GM19372 (cell line): ENCODE data around the gene SMS.

Source experiments
- ATAC-seq: cut with Tn5 transposase; IDR thresholded peaks from one replicate; pipeline ENCODE4 v1.9.1; 2021; ENCODE audit warnings: mild to moderate bottlenecking, low read depth, moderate library complexity; ENCODE audit not compliant: unreplicated experiment

SMS gene

GRCh38 chrX:22033818-22034217, 93.3 kb downstream of the SMS start:
- no peak for ATAC-seq

GRCh38 chrX:22035236-22035635, 94.7 kb downstream of the SMS start:
- no peak for ATAC-seq

- ATAC-seq, result no peak
These were observed 96.7 kb downstream of the SMS start for GRCh38 chrX:22037225-22037624.

- no peak for ATAC-seq
These were observed 97.5 kb downstream of the SMS start for GRCh38 chrX:22037911-22038537.

GRCh38 chrX:22039541-22039940, 99.0 kb downstream of the SMS start:
- ATAC-seq, result no peak

- ATAC-seq, result no peak
These were observed 99.7 kb downstream of the SMS start for GRCh38 chrX:22040184-22040583.

GRCh38 chrX:22041907-22042530, 101.5 kb downstream of the SMS start:
- ATAC-seq, result no peak

- ATAC-seq, result no peak
These were observed 103.4 kb downstream of the SMS start for GRCh38 chrX:22043872-22044271.
